Measurements from ENCODE around the gene ACAD8. TPM values are rescaled to one million over a fixed set of nuclear protein-coding genes. Genes with fewer than 3 reads are reported as not detected.

ACAD8 gene
- total and polyA plus RNA-seq, 2 of the 8 experiments (the other 6 are each of a cell fraction or from before 2014, with no cell fraction given) = 45.8 to 52.7 TPM

DNA sequence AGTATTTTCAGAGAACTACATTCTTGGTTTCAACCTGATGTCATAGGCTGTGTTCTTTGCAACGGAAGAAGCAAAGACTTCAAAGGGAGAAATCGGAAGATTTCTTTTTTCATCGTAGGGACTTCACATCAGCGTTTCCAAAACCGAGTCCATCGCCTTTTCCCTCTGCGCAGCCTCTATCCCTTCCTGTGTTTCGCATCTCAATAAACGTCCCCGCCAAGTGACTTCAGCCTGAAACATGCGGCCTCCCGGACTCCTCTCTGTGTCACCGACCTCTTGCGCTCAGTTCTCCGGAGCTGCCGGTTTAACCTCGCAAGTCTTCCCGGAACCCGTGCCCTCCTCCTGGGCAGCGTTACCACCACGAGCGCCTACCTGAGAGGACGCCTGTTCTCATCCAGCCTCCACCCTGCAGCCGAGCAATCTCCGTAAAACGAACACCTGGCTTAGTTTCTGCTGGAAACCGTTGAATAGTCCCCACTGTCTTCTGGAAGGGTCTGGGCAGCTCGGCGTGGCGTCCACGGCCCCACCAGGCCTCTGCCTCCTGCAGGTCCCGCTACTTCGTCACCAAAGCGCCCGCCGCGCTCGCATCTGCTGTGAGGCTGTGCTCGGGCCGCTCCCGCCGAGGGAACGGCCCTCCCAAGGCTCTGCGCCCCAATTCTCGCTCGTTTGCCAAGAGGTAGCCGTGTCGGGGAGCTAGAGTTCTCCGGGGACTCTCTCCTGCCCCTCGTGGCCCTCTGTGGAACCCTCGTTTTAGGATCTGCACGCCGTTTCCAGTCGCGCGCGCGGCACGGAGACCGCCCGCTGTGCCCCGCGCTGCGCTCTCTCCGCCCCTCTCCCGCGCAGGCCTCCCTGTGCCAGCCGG is 22.4 kb downstream of the ACAD8 start, which contains the start of gene GLB1L3 (continued):
- TF ChIP-seq CREB1 (IDR thresholded peaks at IDR 0.05) = 0 out of 2 replicates have a peak, but pooled peaks have one; percentile 7
- TF ChIP-seq KDM5A (IDR thresholded peaks at IDR 0.05; ENCODE audit: low read length) = no peak
- no peak for TF ChIP-seq CEBPB (IDR thresholded peaks at IDR 0.05; ENCODE audit: low read depth, low read length)

All from H1 (cell line).